Parathyroid adenoma (tissue), 2 donors: Measurements from ENCODE around the gene BGN.

Experiments used
- H2AFZ ChIP-seq: fragments of 300-600 bp; sonication (generic); one replicate; pipeline ENCODE4 v1.7.0; 2017; ENCODE audit warnings: antibody characterized with exemption, mild to moderate bottlenecking
- H3K27ac ChIP-seq: fragments of 300-600 bp; sonication (generic); one replicate; pipeline ENCODE4 v1.7.0; 2017
- H3K27me3 ChIP-seq: fragments of 300-600 bp; sonication (generic); one replicate; pipeline ENCODE4 v1.7.0; 2017; ENCODE audit warnings: low read length; ENCODE audit not compliant: control insufficient read depth, insufficient read depth
- H3K36me3 ChIP-seq: fragments of 300-600 bp; sonication (generic); one replicate; pipeline ENCODE4 v1.7.0; 2017; ENCODE audit warnings: low read length; ENCODE audit not compliant: control insufficient read depth, insufficient read depth
- H3K4me1 ChIP-seq: fragments of 300-600 bp; sonication (generic); one replicate; pipeline ENCODE4 v1.7.0; 2017; ENCODE audit warnings: control low read depth
- H3K4me2 ChIP-seq: fragments of 300-600 bp; sonication (generic); one replicate; pipeline ENCODE4 v1.7.0; 2017; ENCODE audit warnings: low read length
- H3K4me3 ChIP-seq: fragments of 300-600 bp; sonication (generic); one replicate; pipeline ENCODE4 v1.7.0; 2017; ENCODE audit warnings: low read depth, low read length
- H3K79me2 ChIP-seq: fragments of 300-600 bp; sonication (generic); one replicate; pipeline ENCODE4 v1.7.0; 2017; ENCODE audit warnings: control low read depth
- H3K9ac ChIP-seq: fragments of 300-600 bp; sonication (generic); one replicate; pipeline ENCODE4 v1.7.0; 2017; ENCODE audit warnings: mild to moderate bottlenecking
- H3K9me3 ChIP-seq: fragments of 300-600 bp; sonication (generic); one replicate; pipeline ENCODE4 v1.7.0; 2017; ENCODE audit warnings: low read length; ENCODE audit not compliant: control insufficient read depth
- TF ChIP-seq, protein P1 (sequence below): fragments of 300-600 bp; sonication (generic); IDR thresholded peaks from one replicate; pipeline ENCODE4 v1.7.0; 2017; ENCODE audit warnings: antibody characterized with exemption, mild to moderate bottlenecking
- donor health status: primary hyperparathyroidism.

BGN gene

DNA sequence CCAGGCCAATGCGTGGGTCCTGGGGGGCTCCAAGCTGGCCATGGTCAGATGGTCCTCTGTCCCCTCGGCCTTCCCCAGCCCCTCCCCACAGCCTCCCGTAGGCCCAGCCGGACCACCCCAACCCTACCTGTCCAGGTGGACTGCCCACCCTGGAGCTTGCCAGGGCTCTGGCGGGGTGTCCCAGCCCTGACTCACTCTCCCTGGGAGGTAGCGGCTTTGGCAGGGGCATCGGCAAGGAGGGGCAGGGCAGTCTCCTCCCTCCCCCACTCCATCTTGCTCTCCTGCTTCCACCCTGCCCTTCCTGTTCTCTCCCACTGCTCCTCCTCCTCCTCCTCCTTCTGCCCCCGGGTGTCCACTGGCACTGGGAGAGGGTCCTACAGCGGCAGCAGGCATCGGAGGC, 7.4 kb downstream of the BGN start:
- Histone ChIP-seq H3K27me3 (no peaks in the 10 kb centered on the region), H3K4me2 (no peak overlapping the region), H3K9ac (no peak overlapping the region), H3K9me3 (no peaks in the 10 kb centered on the region), H3K27ac (no peak overlapping the region), H2AFZ (no peak overlapping the region), H3K79me2 (no peaks in the 10 kb centered on the region), H3K36me3 (no peaks in the 10 kb centered on the region), H3K4me3 (no peak overlapping the region), H3K4me1 (no peaks in the 10 kb centered on the region)
- TF ChIP-seq, protein P1, sequence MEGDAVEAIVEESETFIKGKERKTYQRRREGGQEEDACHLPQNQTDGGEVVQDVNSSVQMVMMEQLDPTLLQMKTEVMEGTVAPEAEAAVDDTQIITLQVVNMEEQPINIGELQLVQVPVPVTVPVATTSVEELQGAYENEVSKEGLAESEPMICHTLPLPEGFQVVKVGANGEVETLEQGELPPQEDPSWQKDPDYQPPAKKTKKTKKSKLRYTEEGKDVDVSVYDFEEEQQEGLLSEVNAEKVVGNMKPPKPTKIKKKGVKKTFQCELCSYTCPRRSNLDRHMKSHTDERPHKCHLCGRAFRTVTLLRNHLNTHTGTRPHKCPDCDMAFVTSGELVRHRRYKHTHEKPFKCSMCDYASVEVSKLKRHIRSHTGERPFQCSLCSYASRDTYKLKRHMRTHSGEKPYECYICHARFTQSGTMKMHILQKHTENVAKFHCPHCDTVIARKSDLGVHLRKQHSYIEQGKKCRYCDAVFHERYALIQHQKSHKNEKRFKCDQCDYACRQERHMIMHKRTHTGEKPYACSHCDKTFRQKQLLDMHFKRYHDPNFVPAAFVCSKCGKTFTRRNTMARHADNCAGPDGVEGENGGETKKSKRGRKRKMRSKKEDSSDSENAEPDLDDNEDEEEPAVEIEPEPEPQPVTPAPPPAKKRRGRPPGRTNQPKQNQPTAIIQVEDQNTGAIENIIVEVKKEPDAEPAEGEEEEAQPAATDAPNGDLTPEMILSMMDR: no peak

DNA sequence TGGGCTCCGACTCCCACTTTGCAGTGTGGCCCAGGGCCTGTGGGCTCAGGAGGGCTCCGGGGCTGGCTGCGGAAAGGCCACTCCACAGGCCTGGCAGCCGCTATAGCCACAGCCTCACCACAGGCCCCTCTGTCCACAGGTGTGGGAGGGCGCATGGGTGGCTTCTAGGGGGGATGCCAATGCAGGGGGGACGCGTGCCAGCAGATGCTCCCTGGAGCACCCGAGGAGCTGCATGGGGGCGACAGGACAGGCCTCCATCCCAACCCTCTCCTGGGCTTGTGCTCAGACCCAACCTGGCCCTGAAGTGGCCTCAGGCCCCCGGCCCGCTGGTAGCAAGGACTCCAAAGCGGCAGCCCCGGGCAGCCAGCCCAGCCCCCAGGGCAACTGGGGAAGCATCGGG, 8.0 kb downstream of the BGN start:
- H3K4me3 ChIP-seq: no peak overlapping the region
- no peaks in the 10 kb centered on the region for H3K79me2 ChIP-seq
- no peaks in the 10 kb centered on the region for H3K4me1 ChIP-seq
- H3K4me2 ChIP-seq: no peak overlapping the region
- no peaks in the 10 kb centered on the region for H3K9me3 ChIP-seq
- H3K27me3 ChIP-seq: no peaks in the 10 kb centered on the region
- H3K27ac ChIP-seq: no peak overlapping the region
- H3K36me3 ChIP-seq: no peaks in the 10 kb centered on the region
- TF ChIP-seq, protein P1: no peak
- no peak overlapping the region for H2AFZ ChIP-seq
- no peak overlapping the region for H3K9ac ChIP-seq

DNA sequence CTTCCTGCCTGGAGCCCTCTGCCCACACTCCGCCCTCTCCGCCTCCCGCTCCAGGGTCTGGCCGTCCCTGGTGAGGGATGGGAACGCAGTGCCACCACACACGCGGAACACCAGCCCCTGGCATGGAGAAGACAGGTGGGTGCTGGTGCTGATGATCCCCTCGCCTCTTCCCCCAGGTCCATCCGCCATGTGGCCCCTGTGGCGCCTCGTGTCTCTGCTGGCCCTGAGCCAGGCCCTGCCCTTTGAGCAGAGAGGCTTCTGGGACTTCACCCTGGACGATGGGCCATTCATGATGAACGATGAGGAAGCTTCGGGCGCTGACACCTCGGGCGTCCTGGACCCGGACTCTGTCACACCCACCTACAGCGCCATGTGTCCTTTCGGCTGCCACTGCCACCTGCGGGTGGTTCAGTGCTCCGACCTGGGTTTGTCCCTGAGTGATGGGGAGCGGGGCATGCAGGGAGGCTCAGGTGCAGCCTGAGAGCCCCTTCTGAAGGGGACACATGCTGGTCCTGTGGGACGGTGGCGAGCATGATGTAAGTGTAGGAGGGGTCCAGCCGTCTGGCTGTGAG, 9.8 kb downstream of the BGN start:
- TF ChIP-seq, protein P1: no peak
- Histone ChIP-seq H3K27me3 (no peaks in the 10 kb centered on the region), H3K4me2 (no peak overlapping the region), H3K79me2 (no peaks in the 10 kb centered on the region), H3K36me3 (no peaks in the 10 kb centered on the region), H3K9me3 (no peaks in the 10 kb centered on the region), H3K9ac (no peak overlapping the region), H2AFZ (no peak overlapping the region), H3K4me1 (no peaks in the 10 kb centered on the region), H3K27ac (no peak overlapping the region), H3K4me3 (no peak overlapping the region)

DNA sequence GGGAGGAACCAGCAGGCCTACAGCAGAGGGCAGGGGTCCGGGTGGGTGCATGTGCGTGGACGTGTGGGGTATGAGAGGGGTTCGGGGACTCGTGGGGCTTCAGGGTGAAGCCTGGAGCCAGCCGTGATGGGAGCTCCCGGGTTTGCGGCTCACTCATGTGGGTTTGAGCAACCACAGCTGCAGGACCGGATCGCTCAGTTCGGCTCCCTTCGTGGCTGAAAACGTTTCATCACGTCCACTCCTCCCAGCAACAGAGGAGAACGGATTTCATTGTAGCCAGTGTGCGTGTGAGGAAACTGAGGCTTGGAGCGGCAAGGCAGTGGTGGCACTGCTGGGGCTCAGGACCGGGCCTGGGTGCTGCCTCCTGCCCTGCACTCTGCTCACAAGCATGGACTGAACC, 10.6 kb downstream of the BGN start:
- Histone ChIP-seq H3K27ac (no peak overlapping the region), H3K9me3 (no peaks in the 10 kb centered on the region), H3K9ac (no peak overlapping the region), H3K4me1 (no peaks in the 10 kb centered on the region), H3K4me3 (no peak overlapping the region), H2AFZ (no peak overlapping the region), H3K79me2 (no peaks in the 10 kb centered on the region), H3K4me2 (no peak overlapping the region), H3K27me3 (no peaks in the 10 kb centered on the region), H3K36me3 (no peaks in the 10 kb centered on the region)
- TF ChIP-seq, protein P1: no peak

DNA sequence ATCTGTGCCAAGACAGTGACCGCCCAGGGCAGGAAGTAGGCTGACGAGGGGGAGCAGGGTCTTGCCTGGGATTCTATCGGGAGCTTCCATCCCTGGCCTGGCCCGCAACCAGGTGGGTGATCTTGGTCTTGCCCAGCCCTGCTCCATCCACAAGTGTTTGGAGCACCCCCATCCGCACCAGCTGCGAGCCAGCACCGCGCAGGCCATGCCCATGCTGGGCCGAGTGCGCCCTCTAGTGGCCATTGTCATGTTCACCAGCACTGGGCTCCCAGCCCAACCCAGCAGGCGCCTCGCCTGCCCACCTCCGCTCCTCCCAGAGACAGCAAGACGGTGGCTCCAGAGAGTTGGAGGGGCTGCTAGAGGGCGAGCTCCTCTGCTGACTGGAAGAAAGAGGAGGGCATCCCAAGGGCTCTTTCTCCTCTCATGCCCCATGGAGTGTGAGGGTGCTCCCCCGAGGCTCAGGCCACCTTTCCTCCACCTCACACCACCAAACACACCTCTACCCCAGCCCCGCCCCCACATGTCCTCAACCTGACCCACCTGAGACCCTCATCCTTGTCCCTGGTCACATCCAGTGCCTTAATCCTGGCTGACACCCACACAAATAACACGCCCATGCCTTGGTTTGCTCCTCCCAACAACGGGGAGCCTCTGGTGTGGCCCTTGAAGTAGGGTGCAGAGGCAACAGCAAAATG, 12.9 kb downstream of the BGN start:
- Histone ChIP-seq H2AFZ (no peak overlapping the region), H3K9ac (no peak overlapping the region), H3K9me3 (no peaks in the 10 kb centered on the region), H3K27me3 (no peaks in the 10 kb centered on the region), H3K27ac (no peak overlapping the region), H3K4me3 (no peak overlapping the region), H3K4me2 (no peak overlapping the region), H3K36me3 (no peaks in the 10 kb centered on the region), H3K4me1 (no peaks in the 10 kb centered on the region), H3K79me2 (no peaks in the 10 kb centered on the region)
- TF ChIP-seq, protein P1: peak; percentile 80
